K562 (cell line): ENCODE results near the gene FBN1. TPM values are rescaled to one million over a fixed set of nuclear protein-coding genes. Genes with fewer than 3 reads are reported as not detected.

ENCODE experiments used
- BMI1 ChIP-seq: fragments of 150-350 bp; IDR thresholded peaks from 2 replicates; pipeline ENCODE4 v1.6.1; 2014; ENCODE audit warnings: low read length
- CREB1 ChIP-seq, 2 experiments: sonication (generic) in 1 of 2; formaldehyde crosslinking in 1 of 2; IDR thresholded peaks; 2 replicates each; pipeline versions ENCODE4 v1.6.1 to v1.8.0; 2012 to 2022; ENCODE audit warnings: inconsistent platforms in 1 of 2, mild to moderate bottlenecking in 1 of 2, missing genetic modification reagents in 1 of 2, moderate library complexity in 1 of 2
- HMGN3 ChIP-seq: IDR thresholded peaks from 2 replicates; pipeline ENCODE4 v1.6.1; 2011; ENCODE audit warnings: borderline replicate concordance, low read depth, mild to moderate bottlenecking, mixed read lengths, low read length; ENCODE audit not compliant: insufficient read length; ENCODE audit errors: extremely low read depth
- KLF6 ChIP-seq: fragments of 250-450 bp; sonication (Bioruptor Pico); IDR thresholded peaks from 2 replicates; pipeline ENCODE4 v1.4.0; 2020; ENCODE audit warnings: mild to moderate bottlenecking, moderate library complexity, borderline replicate concordance
- NR4A1 ChIP-seq, 2 experiments: fragments of 250-450 bp in 1 of 2; fragments of 450-650 bp in 1 of 2; sonication (Bioruptor Pico) in 1 of 2; IDR thresholded peaks; 2 replicates each; pipeline versions ENCODE4 v1.4.0 to v1.6.1; 2016 to 2020; ENCODE audit warnings: mild to moderate bottlenecking in 2 of 2, missing compliant biosample characterization in 1 of 2, missing genetic modification characterization in 1 of 2, moderate library complexity in 1 of 2
- RBM34 ChIP-seq: fragments of 200-400 bp; formaldehyde crosslinking; IDR thresholded peaks from 2 replicates; pipeline ENCODE4 v1.6.1; 2018; ENCODE audit warnings: low read length, borderline replicate concordance; ENCODE audit not compliant: insufficient read depth
- THRAP3 ChIP-seq: fragments of 450-650 bp; IDR thresholded peaks from 2 replicates; pipeline ENCODE4 v1.6.1; 2016; ENCODE audit warnings: mild to moderate bottlenecking, inconsistent platforms, borderline replicate concordance
- polyA plus RNA-seq, 8 experiments: library from polyadenylated mRNA; depleted of rRNA in 4 of 8; stranded (reverse) in 5 of 8; unstranded in 3 of 8; fragments of >200 nt; fragmentation: Nextera tagmentation in 2 of 8; fragmentation: Illumina TruSeq in 1 of 8; extraction: Ambion mirVana in 2 of 8; extraction: Trizol in 1 of 8; gene quantifications; 2 replicates each; pipeline versions ENCODE4 v1.2.1 to v1.2.3, GENCODE V29; 2011 to 2014; ENCODE audit warnings: inconsistent platforms in 1 of 8, missing spikeins in 1 of 8
- total RNA-seq, 7 experiments: library from RNA; depleted of rRNA in 6 of 7; stranded (reverse); fragments of >200 nt in 6 of 7; fragmentation: Illumina TruSeq in 2 of 7; extraction: Trizol in 2 of 7; gene quantifications; 2 replicates each; pipeline versions ENCODE4 v1.2.1 to v1.2.3, GENCODE V29; 2011 to 2021; ENCODE audit warnings: low replicate concordance in 1 of 7
- TF ChIP-seq, protein P1 (sequence below), 2 experiments: fragments of 450-650 bp in 1 of 2; sonication (generic) in 1 of 2; formaldehyde crosslinking in 1 of 2; IDR thresholded peaks; 2 replicates each; pipeline versions ENCODE4 v1.7.1 to v1.9.0; 2016 to 2022; ENCODE audit warnings: inconsistent platforms in 1 of 2, mild to moderate bottlenecking in 1 of 2, missing genetic modification reagents in 1 of 2
- TF ChIP-seq, protein P2 (sequence below), 2 experiments: fragments of 450-650 bp in 1 of 2; IDR thresholded peaks; 2 replicates each; pipeline ENCODE4 v1.6.1; 2011 to 2017; ENCODE audit warnings: low read depth in 2 of 2, antibody characterized with exemption in 1 of 2, borderline replicate concordance in 1 of 2, low read length in 1 of 2, mild to moderate bottlenecking in 1 of 2, mixed read lengths in 1 of 2; ENCODE audit not compliant: control insufficient read depth in 1 of 2
- TF ChIP-seq, protein P3 (sequence below): sonication (generic); formaldehyde crosslinking; IDR thresholded peaks from 2 replicates; pipeline ENCODE4 v1.9.0; 2022; ENCODE audit warnings: mild to moderate bottlenecking, missing genetic modification reagents
- TF ChIP-seq, protein P4 (sequence below): fragments of 250-450 bp; sonication (Bioruptor Pico); IDR thresholded peaks from 2 replicates; pipeline ENCODE4 v1.5.0; 2021

Gene FBN1
- total and polyA plus RNA-seq, 9 of the 15 experiments (the other 6 are each of a cell fraction or from before 2014, with no cell fraction given), result 0.15 to 1.2 (median 0.60) TPM

DNA sequence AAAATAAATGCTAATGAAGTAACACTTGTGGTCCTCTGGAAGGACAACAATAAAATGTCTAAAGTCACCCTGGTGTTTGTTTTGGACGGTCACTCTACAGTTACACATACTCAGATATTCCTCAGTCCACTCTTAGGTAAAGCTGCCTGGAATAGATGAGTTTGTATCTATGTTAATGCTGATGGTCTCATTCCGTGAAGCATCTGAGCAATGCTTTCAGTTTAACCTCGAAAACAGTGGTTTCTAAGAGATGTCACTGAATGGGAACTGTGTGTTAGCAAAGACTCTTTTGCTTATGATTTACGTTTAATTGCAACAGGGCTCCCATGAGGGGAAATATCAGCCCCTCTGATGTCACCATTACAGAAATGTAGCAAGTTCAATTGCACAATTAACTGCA lies 49.1 kb downstream of the FBN1 start (continued):
- TF ChIP-seq, protein P1, sequence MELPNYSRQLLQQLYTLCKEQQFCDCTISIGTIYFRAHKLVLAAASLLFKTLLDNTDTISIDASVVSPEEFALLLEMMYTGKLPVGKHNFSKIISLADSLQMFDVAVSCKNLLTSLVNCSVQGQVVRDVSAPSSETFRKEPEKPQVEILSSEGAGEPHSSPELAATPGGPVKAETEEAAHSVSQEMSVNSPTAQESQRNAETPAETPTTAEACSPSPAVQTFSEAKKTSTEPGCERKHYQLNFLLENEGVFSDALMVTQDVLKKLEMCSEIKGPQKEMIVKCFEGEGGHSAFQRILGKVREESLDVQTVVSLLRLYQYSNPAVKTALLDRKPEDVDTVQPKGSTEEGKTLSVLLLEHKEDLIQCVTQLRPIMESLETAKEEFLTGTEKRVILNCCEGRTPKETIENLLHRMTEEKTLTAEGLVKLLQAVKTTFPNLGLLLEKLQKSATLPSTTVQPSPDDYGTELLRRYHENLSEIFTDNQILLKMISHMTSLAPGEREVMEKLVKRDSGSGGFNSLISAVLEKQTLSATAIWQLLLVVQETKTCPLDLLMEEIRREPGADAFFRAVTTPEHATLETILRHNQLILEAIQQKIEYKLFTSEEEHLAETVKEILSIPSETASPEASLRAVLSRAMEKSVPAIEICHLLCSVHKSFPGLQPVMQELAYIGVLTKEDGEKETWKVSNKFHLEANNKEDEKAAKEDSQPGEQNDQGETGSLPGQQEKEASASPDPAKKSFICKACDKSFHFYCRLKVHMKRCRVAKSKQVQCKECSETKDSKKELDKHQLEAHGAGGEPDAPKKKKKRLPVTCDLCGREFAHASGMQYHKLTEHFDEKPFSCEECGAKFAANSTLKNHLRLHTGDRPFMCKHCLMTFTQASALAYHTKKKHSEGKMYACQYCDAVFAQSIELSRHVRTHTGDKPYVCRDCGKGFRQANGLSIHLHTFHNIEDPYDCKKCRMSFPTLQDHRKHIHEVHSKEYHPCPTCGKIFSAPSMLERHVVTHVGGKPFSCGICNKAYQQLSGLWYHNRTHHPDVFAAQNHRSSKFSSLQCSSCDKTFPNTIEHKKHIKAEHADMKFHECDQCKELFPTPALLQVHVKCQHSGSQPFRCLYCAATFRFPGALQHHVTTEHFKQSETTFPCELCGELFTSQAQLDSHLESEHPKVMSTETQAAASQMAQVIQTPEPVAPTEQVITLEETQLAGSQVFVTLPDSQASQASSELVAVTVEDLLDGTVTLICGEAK (IDR thresholded peaks at IDR 0.05), result no peak
- TF ChIP-seq, protein P1 (CRISPR knock-in tag; IDR thresholded peaks at IDR 0.05), result no peak
- TF ChIP-seq BMI1 (no peak), CREB1 (IDR thresholded peaks at IDR 0.05) (no peak), CREB1 (CRISPR knock-in tag; IDR thresholded peaks at IDR 0.05) (no peak), HMGN3 (no peak), RBM34 (no peak), NR4A1 (CRISPR knock-in tag; IDR thresholded peaks at IDR 0.05) (no peak), NR4A1 (tag; IDR thresholded peaks at IDR 0.05) (no peak), THRAP3 (no peak), KLF6 (CRISPR knock-in tag) (no peak)
- TF ChIP-seq, protein P2, sequence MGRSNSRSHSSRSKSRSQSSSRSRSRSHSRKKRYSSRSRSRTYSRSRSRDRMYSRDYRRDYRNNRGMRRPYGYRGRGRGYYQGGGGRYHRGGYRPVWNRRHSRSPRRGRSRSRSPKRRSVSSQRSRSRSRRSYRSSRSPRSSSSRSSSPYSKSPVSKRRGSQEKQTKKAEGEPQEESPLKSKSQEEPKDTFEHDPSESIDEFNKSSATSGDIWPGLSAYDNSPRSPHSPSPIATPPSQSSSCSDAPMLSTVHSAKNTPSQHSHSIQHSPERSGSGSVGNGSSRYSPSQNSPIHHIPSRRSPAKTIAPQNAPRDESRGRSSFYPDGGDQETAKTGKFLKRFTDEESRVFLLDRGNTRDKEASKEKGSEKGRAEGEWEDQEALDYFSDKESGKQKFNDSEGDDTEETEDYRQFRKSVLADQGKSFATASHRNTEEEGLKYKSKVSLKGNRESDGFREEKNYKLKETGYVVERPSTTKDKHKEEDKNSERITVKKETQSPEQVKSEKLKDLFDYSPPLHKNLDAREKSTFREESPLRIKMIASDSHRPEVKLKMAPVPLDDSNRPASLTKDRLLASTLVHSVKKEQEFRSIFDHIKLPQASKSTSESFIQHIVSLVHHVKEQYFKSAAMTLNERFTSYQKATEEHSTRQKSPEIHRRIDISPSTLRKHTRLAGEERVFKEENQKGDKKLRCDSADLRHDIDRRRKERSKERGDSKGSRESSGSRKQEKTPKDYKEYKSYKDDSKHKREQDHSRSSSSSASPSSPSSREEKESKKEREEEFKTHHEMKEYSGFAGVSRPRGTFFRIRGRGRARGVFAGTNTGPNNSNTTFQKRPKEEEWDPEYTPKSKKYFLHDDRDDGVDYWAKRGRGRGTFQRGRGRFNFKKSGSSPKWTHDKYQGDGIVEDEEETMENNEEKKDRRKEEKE (IDR thresholded peaks at IDR 0.05; ENCODE audit: borderline replicate concordance in 1 of 2, control insufficient read depth in 1 of 2, low read depth in 2 of 2, low read length in 1 of 2), result no peak
- TF ChIP-seq, protein P3, sequence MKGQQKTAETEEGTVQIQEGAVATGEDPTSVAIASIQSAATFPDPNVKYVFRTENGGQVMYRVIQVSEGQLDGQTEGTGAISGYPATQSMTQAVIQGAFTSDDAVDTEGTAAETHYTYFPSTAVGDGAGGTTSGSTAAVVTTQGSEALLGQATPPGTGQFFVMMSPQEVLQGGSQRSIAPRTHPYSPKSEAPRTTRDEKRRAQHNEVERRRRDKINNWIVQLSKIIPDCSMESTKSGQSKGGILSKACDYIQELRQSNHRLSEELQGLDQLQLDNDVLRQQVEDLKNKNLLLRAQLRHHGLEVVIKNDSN (CRISPR knock-in tag), result no peak
- TF ChIP-seq, protein P4, sequence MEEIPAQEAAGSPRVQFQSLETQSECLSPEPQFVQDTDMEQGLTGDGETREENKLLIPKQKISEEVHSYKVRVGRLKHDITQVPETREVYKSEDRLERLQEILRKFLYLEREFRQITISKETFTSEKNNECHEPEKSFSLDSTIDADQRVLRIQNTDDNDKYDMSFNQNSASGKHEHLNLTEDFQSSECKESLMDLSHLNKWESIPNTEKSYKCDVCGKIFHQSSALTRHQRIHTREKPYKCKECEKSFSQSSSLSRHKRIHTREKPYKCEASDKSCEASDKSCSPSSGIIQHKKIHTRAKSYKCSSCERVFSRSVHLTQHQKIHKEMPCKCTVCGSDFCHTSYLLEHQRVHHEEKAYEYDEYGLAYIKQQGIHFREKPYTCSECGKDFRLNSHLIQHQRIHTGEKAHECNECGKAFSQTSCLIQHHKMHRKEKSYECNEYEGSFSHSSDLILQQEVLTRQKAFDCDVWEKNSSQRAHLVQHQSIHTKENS (CRISPR knock-in tag), result no peak
